ENCODE measurements around the gene HADH.
A peak's percentile ranks its signal among the peaks of the same experiment; 100 is the strongest.

The HADH gene

DNA sequence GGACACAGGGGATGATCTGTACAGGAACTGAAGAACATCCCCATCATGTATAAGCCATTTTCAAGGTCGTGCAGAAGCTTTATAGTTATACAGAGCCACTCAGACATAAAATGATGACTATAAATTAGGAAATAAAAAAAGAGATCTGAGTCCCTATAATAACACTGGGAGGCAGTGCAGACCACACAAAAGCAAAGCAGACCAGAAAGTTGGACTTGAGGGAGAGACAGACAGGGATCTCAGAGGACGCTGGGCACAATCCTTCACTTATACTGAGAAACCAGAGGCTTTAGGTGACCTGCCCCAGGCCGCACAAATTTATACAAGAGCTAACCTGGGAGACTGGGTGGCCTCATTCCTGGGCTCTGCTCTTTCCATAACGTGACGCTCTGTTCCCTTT is 70.5 kb downstream of the HADH start:
- DNase-seq: no peak

DNA sequence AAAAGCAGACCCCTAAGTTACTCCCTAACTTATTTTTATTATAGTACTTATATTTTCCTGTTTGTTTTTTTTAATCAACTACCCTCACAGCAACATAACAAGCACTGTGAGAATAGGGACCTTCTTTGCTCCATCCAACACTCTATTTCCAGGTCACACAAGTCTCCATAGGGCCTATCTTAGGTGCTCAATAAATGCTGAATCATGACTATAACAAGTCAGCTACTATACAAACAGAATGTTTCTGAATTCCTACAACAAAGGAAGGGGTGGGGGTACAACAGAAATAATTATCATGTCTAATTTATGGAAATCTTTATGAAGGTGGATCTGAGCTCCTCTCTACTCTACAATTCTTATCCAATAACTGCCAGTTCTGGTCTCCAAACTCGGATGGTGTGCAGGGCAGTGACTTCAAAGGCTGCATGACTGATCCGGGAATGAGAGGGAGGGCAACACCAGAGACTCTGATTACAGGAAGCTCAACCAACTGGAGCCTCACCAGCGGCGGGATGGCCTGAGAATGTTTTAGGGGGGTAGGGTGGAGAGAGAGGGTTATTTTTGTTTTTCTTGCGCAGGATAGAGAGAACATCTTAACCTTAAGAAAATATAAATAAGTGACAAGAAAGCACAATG is 71.1 kb downstream of the HADH start:
- DNase-seq: no peak

DNA sequence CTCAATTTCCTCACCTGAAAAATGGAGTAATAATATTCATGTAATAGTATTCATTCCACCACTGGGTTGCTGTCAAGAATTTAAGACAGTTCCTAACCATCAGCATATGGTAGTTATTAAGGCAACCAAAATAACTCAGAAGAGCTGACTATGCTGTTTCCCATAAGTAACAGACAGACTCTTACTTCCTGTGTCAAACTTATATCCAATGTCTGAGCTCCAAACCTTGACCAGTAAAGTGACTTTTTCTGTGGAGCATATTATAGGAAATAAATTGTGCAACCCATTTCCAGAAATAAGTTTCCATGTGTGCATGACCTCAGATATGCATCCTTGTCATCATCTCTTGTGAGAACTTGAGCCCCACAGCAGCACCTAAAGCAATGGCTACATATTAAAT is 78.8 kb downstream of the HADH start:
- DNase-seq: no peak

DNA sequence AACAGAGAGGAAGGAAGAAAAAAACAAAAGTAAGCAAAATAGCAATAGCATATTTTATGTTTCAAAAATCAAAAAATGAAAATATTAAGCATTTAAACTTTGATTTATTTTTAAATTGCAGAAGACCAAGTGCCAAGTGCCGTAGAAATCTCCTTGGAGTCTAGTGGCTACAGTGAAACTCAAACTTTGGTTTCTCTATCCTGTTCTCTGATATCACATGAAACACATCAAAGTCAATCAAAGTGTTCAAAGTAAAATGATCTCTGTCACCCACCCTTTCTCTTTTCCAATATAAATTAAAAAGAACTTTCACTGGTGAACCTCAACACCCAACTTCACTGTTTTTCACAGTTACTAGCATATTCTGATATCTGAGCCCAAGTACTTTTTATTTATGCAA is 81.1 kb downstream of the HADH start:
- no peak for DNase-seq

DNA sequence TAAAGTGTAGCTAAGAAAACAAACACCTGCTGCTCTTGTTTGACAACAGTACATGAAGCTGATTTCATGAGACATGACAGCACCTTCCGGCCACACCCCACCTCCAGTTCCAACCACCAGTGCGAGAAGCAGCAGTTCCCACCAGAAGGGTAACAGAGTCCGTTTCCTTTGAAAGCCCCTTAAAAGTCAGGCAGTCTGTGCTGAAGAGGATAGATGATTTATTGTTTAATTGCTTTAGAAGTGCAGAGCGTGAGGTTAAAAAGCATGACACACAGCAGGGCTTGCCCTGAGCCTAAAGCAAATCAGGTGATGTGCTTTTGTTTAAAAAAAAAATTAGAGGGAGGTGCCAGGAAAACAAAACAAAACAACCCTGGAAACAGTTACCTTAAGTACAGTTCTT is 82.6 kb downstream of the HADH start:
- peak; percentile 69 for DNase-seq

DNA sequence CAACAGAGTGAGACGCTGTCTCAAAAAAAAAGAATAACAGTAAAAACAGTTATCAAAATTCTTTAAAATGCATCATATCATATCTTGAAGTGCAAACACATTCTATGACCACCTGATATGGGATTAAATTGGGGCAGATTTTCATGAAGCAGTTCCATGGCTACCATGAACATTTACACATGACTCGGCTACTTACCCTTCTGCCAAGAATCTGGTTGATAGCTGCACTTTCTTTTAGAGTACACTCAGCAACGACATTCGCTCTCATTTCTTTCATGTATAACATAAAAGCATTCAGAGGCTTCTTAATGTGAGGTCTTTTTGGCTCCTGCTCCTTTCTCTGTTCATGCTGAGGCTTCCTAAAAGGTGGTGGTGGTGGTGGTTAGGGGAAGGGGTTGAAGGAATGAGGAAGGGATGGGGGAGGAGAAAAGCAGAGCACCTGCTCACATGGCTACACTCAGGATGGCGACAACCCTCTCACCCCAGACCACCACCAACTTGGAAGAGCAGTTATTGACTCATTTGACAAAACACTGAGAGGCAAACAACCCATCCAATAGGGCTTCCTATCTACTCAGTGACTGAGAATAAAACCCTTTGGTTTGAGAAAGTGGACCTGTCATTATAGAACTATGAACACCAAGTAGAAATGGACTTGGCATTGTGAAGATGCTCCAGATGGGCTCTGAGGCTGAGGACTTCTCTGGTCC is 88.5 kb downstream of the HADH start:
- no peak for DNase-seq

DNA sequence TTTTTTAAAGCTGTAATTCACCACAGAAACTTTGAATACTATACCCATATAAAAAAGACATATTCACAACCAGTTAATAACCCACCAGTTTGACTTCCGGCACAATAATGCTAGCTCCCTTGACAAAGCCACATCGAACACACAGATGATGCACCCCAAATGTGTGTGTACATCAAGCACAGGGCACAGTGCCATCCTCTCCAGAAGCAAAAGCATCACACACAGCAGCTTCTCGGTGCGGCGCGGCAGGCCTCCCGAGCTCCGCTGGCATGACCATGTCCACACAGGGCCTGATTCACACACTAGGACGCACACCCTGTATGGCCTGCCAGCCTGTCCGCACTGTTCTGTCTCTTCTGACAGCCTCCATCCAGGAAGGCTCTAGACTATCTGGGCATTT is 91.1 kb downstream of the HADH start:
- DNase-seq: no peak

DNA sequence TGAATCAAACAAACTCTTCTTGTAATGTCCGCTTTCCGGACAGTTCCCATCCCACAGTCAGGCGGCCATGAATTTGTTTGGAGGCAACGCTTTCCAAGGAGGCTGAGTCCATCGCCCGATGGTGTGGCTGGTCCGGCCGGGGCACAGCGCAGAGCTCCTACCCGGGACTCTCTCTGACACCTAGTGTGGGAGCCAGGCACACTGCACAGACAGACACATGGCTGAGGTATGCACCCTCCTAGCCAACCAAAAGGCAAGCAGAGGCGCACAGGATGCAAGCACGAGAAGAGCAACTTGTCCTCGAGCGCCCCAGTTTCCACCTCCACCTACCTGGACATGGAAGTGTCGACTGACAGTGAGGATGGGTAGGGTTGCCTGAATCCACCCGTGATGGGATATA is 91.6 kb downstream of the HADH start:
- DNase-seq: no peak
